Brain microvascular endothelial cell (primary cell): Measurements from ENCODE around the gene DNAH17.

Source experiments
- DNase-seq: peaks from one replicate; pipeline ENCODE4 v3.0.0-alpha.2; 2020
- H3K27ac ChIP-seq: fragments of 250-450 bp; sonication (Bioruptor Pico); 2 replicates; pipeline ENCODE4 v1.5.1; 2020; ENCODE audit warnings: mild to moderate bottlenecking, moderate library complexity
- H3K27me3 ChIP-seq: fragments of 250-450 bp; sonication (Bioruptor Pico); replicated peaks from 2 replicates; pipeline ENCODE4 v1.5.1; 2020; ENCODE audit warnings: mild to moderate bottlenecking
- H3K36me3 ChIP-seq: fragments of 250-450 bp; sonication (Bioruptor Pico); replicated peaks from 2 replicates; pipeline ENCODE4 v1.5.1; 2020; ENCODE audit warnings: mild to moderate bottlenecking
- H3K4me3 ChIP-seq: 2 replicates; pipeline ENCODE4 v1.5.1; 2011; ENCODE audit warnings: low read depth, mild to moderate bottlenecking, control low read depth, low read length, moderate library complexity
- in situ Hi-C: cut with HindIII; loops from 2 replicates; pipeline ENCODE4 v1.10.0; 2017; ENCODE audit warnings: low sequenced_read_pairs, low pct_ligation_motif_present
- TF ChIP-seq, protein P1 (sequence below): IDR thresholded peaks from 2 replicates; pipeline ENCODE4 v1.5.1; 2011; ENCODE audit warnings: low read depth, mild to moderate bottlenecking, moderate library complexity, low read length, control low read depth, inconsistent platforms; ENCODE audit errors: missing control alignments

The DNAH17 gene

DNA sequence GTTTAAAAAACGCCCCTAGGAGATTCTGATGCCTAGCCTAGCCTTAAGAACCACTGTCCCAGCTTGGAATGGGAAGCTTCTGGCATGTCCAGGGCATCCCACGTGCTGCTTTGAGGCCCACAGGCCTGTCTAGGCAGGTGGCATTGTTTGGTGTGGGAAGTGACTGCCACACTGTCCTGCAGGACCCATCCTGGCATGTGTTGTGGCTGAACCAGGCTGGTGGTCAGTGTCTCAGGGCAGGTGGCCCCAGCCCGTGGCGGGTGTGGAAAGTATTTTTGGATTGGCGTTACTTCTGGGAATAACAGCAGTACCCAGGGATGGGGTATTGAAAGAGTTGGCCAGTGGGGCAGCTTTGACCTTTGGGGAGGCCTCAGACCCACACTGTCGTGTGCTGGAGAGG, 170.8 kb downstream of the DNAH17 start:
- TF ChIP-seq, protein P1, sequence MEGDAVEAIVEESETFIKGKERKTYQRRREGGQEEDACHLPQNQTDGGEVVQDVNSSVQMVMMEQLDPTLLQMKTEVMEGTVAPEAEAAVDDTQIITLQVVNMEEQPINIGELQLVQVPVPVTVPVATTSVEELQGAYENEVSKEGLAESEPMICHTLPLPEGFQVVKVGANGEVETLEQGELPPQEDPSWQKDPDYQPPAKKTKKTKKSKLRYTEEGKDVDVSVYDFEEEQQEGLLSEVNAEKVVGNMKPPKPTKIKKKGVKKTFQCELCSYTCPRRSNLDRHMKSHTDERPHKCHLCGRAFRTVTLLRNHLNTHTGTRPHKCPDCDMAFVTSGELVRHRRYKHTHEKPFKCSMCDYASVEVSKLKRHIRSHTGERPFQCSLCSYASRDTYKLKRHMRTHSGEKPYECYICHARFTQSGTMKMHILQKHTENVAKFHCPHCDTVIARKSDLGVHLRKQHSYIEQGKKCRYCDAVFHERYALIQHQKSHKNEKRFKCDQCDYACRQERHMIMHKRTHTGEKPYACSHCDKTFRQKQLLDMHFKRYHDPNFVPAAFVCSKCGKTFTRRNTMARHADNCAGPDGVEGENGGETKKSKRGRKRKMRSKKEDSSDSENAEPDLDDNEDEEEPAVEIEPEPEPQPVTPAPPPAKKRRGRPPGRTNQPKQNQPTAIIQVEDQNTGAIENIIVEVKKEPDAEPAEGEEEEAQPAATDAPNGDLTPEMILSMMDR, result no peak
- Histone ChIP-seq H3K27ac (no peak overlapping the region), H3K4me3 (no peak overlapping the region), H3K36me3 (peaks cover 30% of the 10 kb centered on the region), H3K27me3 (no peaks in the 10 kb centered on the region)
- in situ Hi-C loops, result no loop called here
- no peak for DNase-seq

DNA sequence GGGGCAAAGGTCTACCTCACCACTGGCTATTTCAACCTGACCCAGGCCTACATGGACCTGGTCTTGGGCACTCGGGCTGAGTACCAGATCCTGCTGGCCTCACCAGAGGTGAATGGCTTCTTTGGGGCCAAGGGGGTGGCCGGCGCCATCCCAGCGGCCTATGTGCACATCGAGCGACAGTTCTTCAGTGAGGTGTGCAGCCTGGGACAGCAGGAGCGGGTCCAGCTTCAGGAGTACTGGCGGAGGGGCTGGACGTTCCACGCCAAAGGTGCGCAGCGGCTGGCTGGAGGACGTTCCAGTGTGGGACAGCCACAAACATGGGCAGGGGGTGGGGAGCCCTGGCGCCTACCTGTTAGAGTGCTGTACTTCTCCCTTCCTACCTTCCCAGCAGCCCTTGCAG, 173.4 kb downstream of the DNAH17 start:
- H3K36me3 ChIP-seq, result peaks cover 53% of the 10 kb centered on the region
- in situ Hi-C loops, result no loop called here
- TF ChIP-seq, protein P1, result no peak
- H3K27me3 ChIP-seq, result no peaks in the 10 kb centered on the region
- H3K27ac ChIP-seq, result no peak overlapping the region
- no peak overlapping the region for H3K4me3 ChIP-seq
- no peak for DNase-seq

DNA sequence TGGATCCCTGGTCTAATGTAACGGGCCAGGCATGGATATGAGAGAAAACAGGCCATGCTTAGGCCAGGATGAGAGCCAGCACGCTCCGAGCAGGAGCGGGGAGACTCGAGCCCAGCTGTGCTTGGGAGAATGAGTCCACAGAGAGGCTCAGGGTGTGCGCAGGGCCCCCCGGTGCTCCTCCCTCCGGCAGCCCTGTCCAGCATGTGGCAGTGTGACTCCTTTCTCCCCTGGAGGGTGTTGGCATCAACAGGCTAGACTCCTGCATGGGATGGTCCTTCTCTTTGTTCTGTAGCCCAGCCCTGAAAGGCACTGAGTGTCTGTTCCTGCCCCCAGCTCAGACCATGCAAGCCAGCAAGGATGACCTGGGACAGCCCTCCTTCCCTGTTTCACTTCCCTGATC, 175.3 kb downstream of the DNAH17 start:
- in situ Hi-C loops, result no loop called here
- TF ChIP-seq, protein P1, result no peak
- Histone ChIP-seq H3K27me3 (no peaks in the 10 kb centered on the region), H3K36me3 (peaks cover 64% of the 10 kb centered on the region), H3K4me3 (no peak overlapping the region), H3K27ac (no peak overlapping the region)
- DNase-seq, result no peak

DNA sequence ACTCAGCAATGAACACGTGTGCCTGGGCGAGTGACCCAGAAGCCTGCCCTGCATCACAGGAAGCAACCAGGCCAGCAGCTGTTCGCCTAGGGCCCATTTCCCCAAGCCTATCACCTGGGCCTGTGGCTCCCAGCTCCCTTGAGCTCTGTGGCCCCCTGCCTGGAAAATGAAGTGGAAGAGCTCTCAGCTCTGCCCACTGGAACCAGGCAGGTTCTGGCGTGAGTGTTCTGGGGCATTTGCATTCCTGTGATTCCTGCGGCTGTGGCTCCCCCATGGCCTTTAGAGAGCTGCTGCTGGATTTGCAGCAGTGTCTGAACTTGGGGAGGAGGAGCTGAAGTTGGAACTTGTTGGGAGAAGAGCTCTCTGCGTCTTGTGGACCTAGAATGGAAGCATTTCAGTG, 175.9 kb downstream of the DNAH17 start:
- Histone ChIP-seq H3K27me3 (no peaks in the 10 kb centered on the region), H3K36me3 (peaks cover 66% of the 10 kb centered on the region), H3K27ac (no peak overlapping the region), H3K4me3 (no peak overlapping the region)
- TF ChIP-seq, protein P1, result no peak
- no peak for DNase-seq
- in situ Hi-C loops, result no loop called here

GRCh38 chr17:78400581-78401240, 176.5 kb downstream of the DNAH17 start:
- H3K4me3 ChIP-seq, result no peak overlapping the region
- in situ Hi-C loops, result no loop called here
- TF ChIP-seq, protein P1, result no peak
- no peak overlapping the region for H3K27ac ChIP-seq
- peaks cover 66% of the 10 kb centered on the region for H3K36me3 ChIP-seq
- DNase-seq, result no peak
- H3K27me3 ChIP-seq, result no peaks in the 10 kb centered on the region

GRCh38 chr17:78399693-78400144, 177.5 kb downstream of the DNAH17 start:
- Histone ChIP-seq H3K27ac (no peak overlapping the region), H3K27me3 (no peaks in the 10 kb centered on the region), H3K36me3 (peaks cover 60% of the 10 kb centered on the region), H3K4me3 (no peak overlapping the region)
- no peak for DNase-seq
- in situ Hi-C loops, result no loop called here
- TF ChIP-seq, protein P1, result no peak
